Measurements from ENCODE around the gene BCL2L13.
A peak's percentile ranks its signal among the peaks of the same experiment; 100 is the strongest.

The BCL2L13 gene

GRCh38 chr22:17638432-17639246 is at the start of gene BCL2L13:
BCL2L13 (plus strand) TSS chr22:17638757; CDS start chr22:17655712, 16,955 bp downstream.
- H3K4me3 Mint-ChIP-seq, result peak within 1 kb of the TSS; percentile 91
- H3K27me3 Mint-ChIP-seq, result no peaks in the 10 kb centered on the region
- peaks cover 25% of the 10 kb centered on the region for H3K4me1 Mint-ChIP-seq
- no peaks in the 10 kb centered on the region for H3K9me3 Mint-ChIP-seq
- H3K36me3 Mint-ChIP-seq, result no peaks in the 10 kb centered on the region
- peak within 1 kb of the TSS; percentile 99 for H3K27ac Mint-ChIP-seq
- peak; percentile 99 for ATAC-seq

DNA sequence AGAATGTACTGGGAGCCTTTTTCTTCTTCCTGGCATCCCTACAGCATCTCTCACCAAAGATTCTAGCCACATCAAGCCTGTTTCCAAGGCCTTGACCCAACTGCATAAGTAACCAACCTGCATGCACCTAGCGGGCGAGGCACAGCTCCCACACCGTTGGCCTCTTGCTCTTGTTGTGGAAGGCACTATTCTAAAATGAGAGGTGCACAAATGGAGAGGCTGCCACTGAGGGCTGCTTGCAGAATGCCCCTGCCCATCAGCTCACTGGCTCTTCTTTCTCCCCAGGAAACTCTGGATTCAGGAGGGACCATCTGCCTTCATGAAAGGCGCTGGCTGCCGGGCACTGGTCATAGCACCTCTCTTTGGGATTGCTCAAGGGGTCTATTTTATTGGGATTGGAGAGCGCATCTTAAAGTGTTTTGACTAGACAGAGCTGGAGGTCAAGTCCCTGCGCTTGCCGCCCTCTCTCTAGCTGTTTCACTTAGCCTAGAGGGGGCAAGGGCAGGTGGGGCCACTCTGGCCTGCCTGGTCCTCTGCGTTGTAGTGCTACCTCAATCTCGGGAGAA is 48.7 kb upstream of the BCL2L13 start:
- no peak for ATAC-seq
- no peak overlapping the region for H3K27ac Mint-ChIP-seq
- H3K4me3 Mint-ChIP-seq, result no peak overlapping the region
- H3K4me1 Mint-ChIP-seq, result peaks cover 10% of the 10 kb centered on the region
- H3K27me3 Mint-ChIP-seq, result no peaks in the 10 kb centered on the region
- H3K9me3 Mint-ChIP-seq, result no peaks in the 10 kb centered on the region
- H3K36me3 Mint-ChIP-seq, result peaks cover 46% of the 10 kb centered on the region

GRCh38 chr22:17590586-17590985 is 48.0 kb upstream of the BCL2L13 start:
- ATAC-seq, result no peak
- no peaks in the 10 kb centered on the region for H3K9me3 Mint-ChIP-seq
- H3K36me3 Mint-ChIP-seq, result peaks cover 49% of the 10 kb centered on the region
- H3K4me3 Mint-ChIP-seq, result no peak overlapping the region
- no peak overlapping the region for H3K27ac Mint-ChIP-seq
- H3K27me3 Mint-ChIP-seq, result no peaks in the 10 kb centered on the region
- peaks cover 17% of the 10 kb centered on the region for H3K4me1 Mint-ChIP-seq

DNA sequence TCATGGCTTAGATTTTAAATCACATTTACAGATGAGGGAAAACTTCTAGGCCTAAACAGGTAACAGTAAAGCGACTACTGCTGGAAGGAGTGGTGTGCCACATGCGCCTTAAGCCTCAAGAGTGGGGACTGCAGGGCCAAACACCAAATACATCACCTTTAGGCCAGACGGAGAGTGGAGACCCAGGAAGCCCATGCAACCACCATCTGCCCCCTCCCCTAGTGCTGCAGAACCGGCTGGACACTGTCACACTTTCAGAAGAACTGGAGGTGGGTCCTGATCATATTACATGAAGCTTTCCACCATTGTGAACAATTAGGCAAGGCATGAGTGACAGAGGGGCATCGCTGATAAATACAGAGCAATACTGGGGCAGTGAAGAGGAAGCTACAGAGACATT is 46.4 kb upstream of the BCL2L13 start:
- Mint-ChIP-seq H3K9me3 (no peaks in the 10 kb centered on the region), H3K36me3 (peaks cover 65% of the 10 kb centered on the region), H3K27me3 (no peaks in the 10 kb centered on the region), H3K4me3 (no peak overlapping the region), H3K27ac (no peak overlapping the region), H3K4me1 (peaks cover 28% of the 10 kb centered on the region)
- ATAC-seq, result no peak

DNA sequence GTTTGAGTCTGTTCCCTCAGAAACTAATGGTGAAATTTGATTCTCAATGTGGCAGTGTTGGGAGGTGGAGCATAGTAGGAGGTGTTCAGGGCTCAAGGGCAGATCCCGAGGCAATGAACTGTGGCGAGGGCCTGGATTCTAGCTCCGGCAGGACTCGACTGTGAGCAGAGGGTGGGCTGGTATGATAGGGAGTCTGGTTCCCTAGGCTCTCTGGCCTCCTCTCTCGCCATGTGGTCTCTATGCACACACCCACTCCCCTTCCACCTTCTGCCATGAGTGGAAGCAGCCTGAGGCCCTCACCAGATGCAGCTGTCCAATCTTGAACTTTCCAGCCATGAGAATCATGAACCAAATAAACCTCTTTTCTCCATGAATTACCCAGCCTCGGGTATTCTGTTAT is 42.3 kb upstream of the BCL2L13 start:
- no peak overlapping the region for H3K4me3 Mint-ChIP-seq
- no peak for ATAC-seq
- peaks cover 28% of the 10 kb centered on the region for H3K4me1 Mint-ChIP-seq
- H3K27ac Mint-ChIP-seq, result no peak overlapping the region
- H3K27me3 Mint-ChIP-seq, result no peaks in the 10 kb centered on the region
- no peaks in the 10 kb centered on the region for H3K9me3 Mint-ChIP-seq
- peaks cover 84% of the 10 kb centered on the region for H3K36me3 Mint-ChIP-seq

DNA sequence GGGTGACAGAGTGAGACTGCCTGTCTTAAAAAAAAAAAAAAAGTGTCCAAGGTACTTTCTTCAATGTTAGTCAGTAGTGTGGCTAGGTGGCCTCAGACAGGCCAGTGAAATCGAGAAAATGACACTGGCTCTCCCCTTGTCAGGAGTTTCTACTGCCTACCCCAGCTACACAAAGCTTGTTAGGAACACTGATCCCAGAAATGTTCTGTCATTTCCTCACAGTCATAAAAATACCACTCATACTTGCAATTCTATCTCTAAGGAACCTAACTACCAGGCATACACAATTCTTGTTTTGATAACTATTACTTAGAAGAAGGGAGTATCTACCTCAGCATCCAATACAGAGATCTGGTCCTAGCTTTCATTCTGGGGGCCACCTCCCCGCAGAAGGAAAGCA is 41.3 kb upstream of the BCL2L13 start:
- Mint-ChIP-seq H3K27me3 (no peaks in the 10 kb centered on the region), H3K36me3 (peaks cover 75% of the 10 kb centered on the region), H3K9me3 (no peaks in the 10 kb centered on the region), H3K27ac (no peak overlapping the region), H3K4me3 (no peak overlapping the region), H3K4me1 (peaks cover 28% of the 10 kb centered on the region)
- no peak for ATAC-seq

DNA sequence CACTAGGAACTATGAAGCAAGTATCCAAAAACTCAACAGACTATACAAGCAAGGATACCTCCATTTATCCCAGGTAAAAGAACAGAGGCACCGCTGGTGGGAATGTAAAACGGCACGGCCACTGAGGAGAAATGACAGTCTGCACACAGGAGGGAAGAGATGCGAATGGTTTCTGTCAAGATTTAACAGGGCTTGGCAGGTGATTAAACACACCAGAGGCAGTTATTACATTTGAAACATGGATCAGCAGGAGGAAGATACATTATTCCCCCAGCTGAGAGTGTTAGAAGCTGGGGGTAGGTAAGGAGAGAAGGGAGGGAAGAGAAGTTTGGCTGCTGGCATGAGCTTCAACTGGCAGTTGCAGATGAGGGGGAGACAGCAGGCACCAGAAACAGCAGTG is 40.2 kb upstream of the BCL2L13 start:
- H3K4me1 Mint-ChIP-seq, result peaks cover 28% of the 10 kb centered on the region
- H3K9me3 Mint-ChIP-seq, result no peaks in the 10 kb centered on the region
- no peaks in the 10 kb centered on the region for H3K27me3 Mint-ChIP-seq
- H3K36me3 Mint-ChIP-seq, result peaks cover 66% of the 10 kb centered on the region
- no peak overlapping the region for H3K27ac Mint-ChIP-seq
- no peak for ATAC-seq
- no peak overlapping the region for H3K4me3 Mint-ChIP-seq

DNA sequence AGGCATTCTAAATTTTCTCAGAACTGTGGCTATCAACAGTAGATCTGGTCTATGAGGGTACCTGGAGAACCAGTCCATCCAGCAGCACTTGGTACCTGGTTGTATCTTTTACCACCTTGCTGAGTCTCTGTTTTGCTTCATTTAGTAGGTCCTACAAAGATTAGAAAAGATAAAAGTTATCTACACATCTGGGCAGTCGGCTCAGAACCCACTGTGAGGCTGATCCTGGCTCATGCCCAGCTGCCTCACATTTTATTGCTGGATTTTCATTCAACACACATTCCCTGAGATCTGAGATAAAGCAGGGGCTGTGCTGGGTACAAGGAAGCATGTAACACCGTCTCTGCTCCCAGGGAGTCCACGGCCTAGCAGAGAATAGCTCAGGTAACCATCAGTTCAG is 37.5 kb upstream of the BCL2L13 start:
- Mint-ChIP-seq H3K27me3 (no peaks in the 10 kb centered on the region), H3K9me3 (no peaks in the 10 kb centered on the region), H3K4me3 (no peak overlapping the region), H3K36me3 (peaks cover 60% of the 10 kb centered on the region), H3K27ac (peak overlapping the region; percentile 12), H3K4me1 (peaks cover 6% of the 10 kb centered on the region)
- no peak for ATAC-seq

GRCh38 chr22:17603668-17604067 is 34.9 kb upstream of the BCL2L13 start:
- Mint-ChIP-seq H3K27me3 (no peaks in the 10 kb centered on the region), H3K9me3 (no peaks in the 10 kb centered on the region), H3K36me3 (peaks cover 33% of the 10 kb centered on the region), H3K27ac (no peak overlapping the region), H3K4me3 (no peak overlapping the region), H3K4me1 (no peaks in the 10 kb centered on the region)
- no peak for ATAC-seq

DNA sequence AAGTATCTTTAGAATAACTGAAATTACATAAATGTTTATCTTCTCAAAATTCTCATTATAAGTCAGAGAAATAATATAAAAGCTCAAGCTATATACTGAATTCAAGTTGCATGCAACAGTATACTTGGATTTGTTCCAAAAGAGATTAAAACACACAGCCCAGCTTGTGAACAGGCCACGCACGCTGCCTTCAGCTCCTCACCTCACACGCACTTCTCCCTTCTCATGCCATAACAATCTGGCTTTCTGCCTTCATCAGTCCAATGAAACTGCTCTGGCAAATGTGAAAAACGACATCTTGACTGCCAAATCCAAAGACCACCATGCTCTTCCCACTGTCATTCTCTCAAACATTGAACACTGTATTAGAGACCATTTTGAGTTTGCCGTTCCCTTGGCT is 32.1 kb upstream of the BCL2L13 start:
- no peaks in the 10 kb centered on the region for H3K27me3 Mint-ChIP-seq

GRCh38 chr22:17607891-17608521 is 30.6 kb upstream of the BCL2L13 start:
- H3K4me3 Mint-ChIP-seq, result no peak overlapping the region
- H3K4me1 Mint-ChIP-seq, result no peaks in the 10 kb centered on the region
- H3K27ac Mint-ChIP-seq, result no peak overlapping the region
- no peaks in the 10 kb centered on the region for H3K9me3 Mint-ChIP-seq
- H3K36me3 Mint-ChIP-seq, result peaks cover 30% of the 10 kb centered on the region
- no peaks in the 10 kb centered on the region for H3K27me3 Mint-ChIP-seq
- no peak for ATAC-seq

More for the DNA sequence above, 32.1 kb upstream of the BCL2L13 start:
- H3K27ac Mint-ChIP-seq, result no peak overlapping the region
- H3K36me3 Mint-ChIP-seq, result peaks cover 17% of the 10 kb centered on the region
- no peak overlapping the region for H3K4me3 Mint-ChIP-seq
- H3K9me3 Mint-ChIP-seq, result no peaks in the 10 kb centered on the region
- no peaks in the 10 kb centered on the region for H3K4me1 Mint-ChIP-seq
- no peak for ATAC-seq

DNA sequence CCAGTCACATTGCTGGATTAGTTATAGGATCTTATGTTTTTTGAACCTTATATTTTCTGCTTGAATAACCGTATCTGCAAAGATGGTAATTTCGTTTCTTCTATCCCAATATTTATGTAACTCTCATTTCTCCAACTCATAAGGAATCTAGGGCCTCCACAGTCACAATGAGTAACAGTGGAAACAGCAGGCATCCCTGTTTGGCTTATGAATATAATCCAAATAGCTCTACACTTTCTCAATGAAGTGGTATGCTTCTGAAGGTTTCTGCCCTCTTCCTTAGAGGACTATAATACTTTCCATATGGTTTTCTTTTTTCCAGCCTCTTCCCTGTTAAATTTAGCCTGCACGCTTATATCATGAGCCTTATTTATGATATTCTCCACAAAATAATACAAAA is 26.5 kb upstream of the BCL2L13 start:
- H3K4me3 Mint-ChIP-seq, result no peak overlapping the region
- no peaks in the 10 kb centered on the region for H3K9me3 Mint-ChIP-seq
- H3K4me1 Mint-ChIP-seq, result no peaks in the 10 kb centered on the region
- H3K36me3 Mint-ChIP-seq, result peaks cover 33% of the 10 kb centered on the region
- H3K27me3 Mint-ChIP-seq, result no peaks in the 10 kb centered on the region
- no peak for ATAC-seq
- H3K27ac Mint-ChIP-seq, result no peak overlapping the region

- H3K4me1 Mint-ChIP-seq, result no peaks in the 10 kb centered on the region
- H3K27ac Mint-ChIP-seq, result no peak overlapping the region
- peaks cover 33% of the 10 kb centered on the region for H3K36me3 Mint-ChIP-seq
- H3K9me3 Mint-ChIP-seq, result no peaks in the 10 kb centered on the region
- no peak for ATAC-seq
- H3K4me3 Mint-ChIP-seq, result no peak overlapping the region
- H3K27me3 Mint-ChIP-seq, result no peaks in the 10 kb centered on the region
Measured at GRCh38 chr22:17613280-17613679, 25.3 kb upstream of the BCL2L13 start.

- Mint-ChIP-seq H3K27me3 (no peaks in the 10 kb centered on the region), H3K4me3 (peak overlapping the region; percentile 96), H3K9me3 (no peaks in the 10 kb centered on the region), H3K36me3 (peaks cover 4% of the 10 kb centered on the region), H3K4me1 (peaks cover 18% of the 10 kb centered on the region), H3K27ac (peak overlapping the region; percentile 86)
- ATAC-seq, result no peak
Measured at GRCh38 chr22:17627961-17628405, 10.6 kb upstream of the BCL2L13 start.

GRCh38 chr22:17628406-17629172 is 10.0 kb upstream of the BCL2L13 start, which contains the start of gene ATP6V1E1:
ATP6V1E1 (minus strand) TSS chr22:17628749; CDS start chr22:17628635, 114 bp downstream.
- Mint-ChIP-seq H3K9me3 (no peaks in the 10 kb centered on the region), H3K4me3 (peak within 1 kb of the TSS; percentile 96), H3K36me3 (no peaks in the 10 kb centered on the region), H3K27me3 (no peaks in the 10 kb centered on the region), H3K27ac (peak within 1 kb of the TSS; percentile 86), H3K4me1 (peaks cover 14% of the 10 kb centered on the region)
- peak; percentile 100 for ATAC-seq

Data from stimulated activated memory B cell treated with anti-CD40 and anti-IgM and Interleukin-4, amounts not matched to agents 10 μg/mL and 1 μg/mL and 100 μg/mL, for 72 hours (primary cell).